Prostate gland (tissue), 2 donors: Measurements from ENCODE around the gene BHLHE40.

Source experiments
- CTCF ChIP-seq, 4 experiments: fragments of 200-600 bp in 2 of 4; fragments of 450-650 bp in 2 of 4; sonication (generic) in 2 of 4; IDR thresholded peaks; 1 replicate in 3 of 4; 2 replicates in 1 of 4; pipeline ENCODE4 v1.5.1; 2016 to 2019; ENCODE audit warnings: antibody characterized with exemption in 4 of 4, mild to moderate bottlenecking in 2 of 4, moderate library complexity in 2 of 4
- POLR2A ChIP-seq: fragments of 450-650 bp; IDR thresholded peaks from one replicate; pipeline ENCODE4 v1.6.1; 2016; ENCODE audit warnings: antibody characterized with exemption, mild to moderate bottlenecking
- POLR2AphosphoS5 ChIP-seq: sonication (generic); formaldehyde crosslinking; IDR thresholded peaks from one replicate; pipeline ENCODE4 v1.6.1; 2017; ENCODE audit warnings: antibody characterized with exemption

GRCh38 chr3:4938281-4938982 lies 40.8 kb upstream of the BHLHE40 start:
- TF ChIP-seq POLR2A (no peak), CTCF (IDR thresholded peaks at IDR 0.05) (no peak), POLR2AphosphoS5 (no peak)
